Measurements from ENCODE around the gene NAA16.

- TF ChIP-seq POLR2AphosphoS5 (IDR thresholded peaks at IDR 0.05) (no peak), POLR2A (IDR thresholded peaks at IDR 0.05) (no peak), EP300 (IDR thresholded peaks at IDR 0.05) (no peak)
- TF ChIP-seq, protein P1, sequence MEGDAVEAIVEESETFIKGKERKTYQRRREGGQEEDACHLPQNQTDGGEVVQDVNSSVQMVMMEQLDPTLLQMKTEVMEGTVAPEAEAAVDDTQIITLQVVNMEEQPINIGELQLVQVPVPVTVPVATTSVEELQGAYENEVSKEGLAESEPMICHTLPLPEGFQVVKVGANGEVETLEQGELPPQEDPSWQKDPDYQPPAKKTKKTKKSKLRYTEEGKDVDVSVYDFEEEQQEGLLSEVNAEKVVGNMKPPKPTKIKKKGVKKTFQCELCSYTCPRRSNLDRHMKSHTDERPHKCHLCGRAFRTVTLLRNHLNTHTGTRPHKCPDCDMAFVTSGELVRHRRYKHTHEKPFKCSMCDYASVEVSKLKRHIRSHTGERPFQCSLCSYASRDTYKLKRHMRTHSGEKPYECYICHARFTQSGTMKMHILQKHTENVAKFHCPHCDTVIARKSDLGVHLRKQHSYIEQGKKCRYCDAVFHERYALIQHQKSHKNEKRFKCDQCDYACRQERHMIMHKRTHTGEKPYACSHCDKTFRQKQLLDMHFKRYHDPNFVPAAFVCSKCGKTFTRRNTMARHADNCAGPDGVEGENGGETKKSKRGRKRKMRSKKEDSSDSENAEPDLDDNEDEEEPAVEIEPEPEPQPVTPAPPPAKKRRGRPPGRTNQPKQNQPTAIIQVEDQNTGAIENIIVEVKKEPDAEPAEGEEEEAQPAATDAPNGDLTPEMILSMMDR (IDR thresholded peaks at IDR 0.05), result no peak
Observed at GRCh38 chr13:41327994-41328790, 17.1 kb downstream of the NAA16 start.

Data from gastroesophageal sphincter (tissue), 3 donors.